ENCODE measurements around the gene SRXN1.

SRXN1 gene

GRCh38 chr20:689947-690346 is 36.9 kb upstream of the SRXN1 start:
- H3K27me3 ChIP-seq (replicated peaks; ENCODE audit: control insufficient read depth, insufficient read depth, low read length, poor library complexity, severe bottlenecking), result no peaks in the 10 kb centered on the region
- H3K4me3 ChIP-seq (ENCODE audit: insufficient read depth, low read depth, low read length, poor library complexity, severe bottlenecking), result no peak overlapping the region
- H3K4me1 ChIP-seq (ENCODE audit: control insufficient read depth, insufficient read depth, low read length, poor library complexity, severe bottlenecking), result no peaks in the 10 kb centered on the region
- H3K9me3 ChIP-seq (ENCODE audit: control insufficient read depth, low read length), result no peaks in the 10 kb centered on the region
- DNase-seq, result no peak
- no peaks in the 10 kb centered on the region for H3K36me3 ChIP-seq (ENCODE audit: control insufficient read depth, insufficient read depth, low read length)
- H3K27ac ChIP-seq (ENCODE audit: insufficient read depth, low read length, poor library complexity, severe bottlenecking), result no peak overlapping the region

- no peaks in the 10 kb centered on the region for H3K27me3 ChIP-seq (replicated peaks; ENCODE audit: control insufficient read depth, insufficient read depth, low read length, poor library complexity, severe bottlenecking)
- H3K4me1 ChIP-seq (ENCODE audit: control insufficient read depth, insufficient read depth, low read length, poor library complexity, severe bottlenecking), result no peaks in the 10 kb centered on the region
- no peaks in the 10 kb centered on the region for H3K9me3 ChIP-seq (ENCODE audit: control insufficient read depth, low read length)
- H3K36me3 ChIP-seq (ENCODE audit: control insufficient read depth, insufficient read depth, low read length), result no peaks in the 10 kb centered on the region
- DNase-seq, result no peak
- H3K4me3 ChIP-seq (ENCODE audit: insufficient read depth, low read depth, low read length, poor library complexity, severe bottlenecking), result no peak overlapping the region
- no peak overlapping the region for H3K27ac ChIP-seq (ENCODE audit: insufficient read depth, low read length, poor library complexity, severe bottlenecking)
These were observed 36.3 kb upstream of the SRXN1 start for GRCh38 chr20:689348-689747.

GRCh38 chr20:688809-689212 is 35.8 kb upstream of the SRXN1 start:
- DNase-seq, result no peak
- H3K4me3 ChIP-seq (ENCODE audit: insufficient read depth, low read depth, low read length, poor library complexity, severe bottlenecking), result no peak overlapping the region
- H3K27me3 ChIP-seq (replicated peaks; ENCODE audit: control insufficient read depth, insufficient read depth, low read length, poor library complexity, severe bottlenecking), result no peaks in the 10 kb centered on the region
- H3K4me1 ChIP-seq (ENCODE audit: control insufficient read depth, insufficient read depth, low read length, poor library complexity, severe bottlenecking), result no peaks in the 10 kb centered on the region
- no peak overlapping the region for H3K27ac ChIP-seq (ENCODE audit: insufficient read depth, low read length, poor library complexity, severe bottlenecking)
- no peaks in the 10 kb centered on the region for H3K36me3 ChIP-seq (ENCODE audit: control insufficient read depth, insufficient read depth, low read length)
- H3K9me3 ChIP-seq (ENCODE audit: control insufficient read depth, low read length), result no peaks in the 10 kb centered on the region

- Histone ChIP-seq H3K27ac (ENCODE audit: insufficient read depth, low read length, poor library complexity, severe bottlenecking) (no peak overlapping the region), H3K4me3 (ENCODE audit: insufficient read depth, low read depth, low read length, poor library complexity, severe bottlenecking) (no peak overlapping the region), H3K9me3 (ENCODE audit: control insufficient read depth, low read length) (no peaks in the 10 kb centered on the region), H3K36me3 (ENCODE audit: control insufficient read depth, insufficient read depth, low read length) (no peaks in the 10 kb centered on the region), H3K27me3 (replicated peaks; ENCODE audit: control insufficient read depth, insufficient read depth, low read length, poor library complexity, severe bottlenecking) (no peaks in the 10 kb centered on the region), H3K4me1 (ENCODE audit: control insufficient read depth, insufficient read depth, low read length, poor library complexity, severe bottlenecking) (no peaks in the 10 kb centered on the region)
- DNase-seq, result no peak
These were observed 34.6 kb upstream of the SRXN1 start for GRCh38 chr20:687468-688203.

- H3K27ac ChIP-seq (ENCODE audit: insufficient read depth, low read length, poor library complexity, severe bottlenecking), result no peak overlapping the region
- H3K4me3 ChIP-seq (ENCODE audit: insufficient read depth, low read depth, low read length, poor library complexity, severe bottlenecking), result no peak overlapping the region
- H3K9me3 ChIP-seq (ENCODE audit: control insufficient read depth, low read length), result no peaks in the 10 kb centered on the region
- no peaks in the 10 kb centered on the region for H3K4me1 ChIP-seq (ENCODE audit: control insufficient read depth, insufficient read depth, low read length, poor library complexity, severe bottlenecking)
- no peaks in the 10 kb centered on the region for H3K27me3 ChIP-seq (replicated peaks; ENCODE audit: control insufficient read depth, insufficient read depth, low read length, poor library complexity, severe bottlenecking)
- H3K36me3 ChIP-seq (ENCODE audit: control insufficient read depth, insufficient read depth, low read length), result no peaks in the 10 kb centered on the region
- no peak for DNase-seq
These were observed 31.8 kb upstream of the SRXN1 start for GRCh38 chr20:684676-685319.

- no peak overlapping the region for H3K4me3 ChIP-seq (ENCODE audit: insufficient read depth, low read depth, low read length, poor library complexity, severe bottlenecking)
- H3K9me3 ChIP-seq (ENCODE audit: control insufficient read depth, low read length), result no peaks in the 10 kb centered on the region
- DNase-seq, result no peak
- no peaks in the 10 kb centered on the region for H3K4me1 ChIP-seq (ENCODE audit: control insufficient read depth, insufficient read depth, low read length, poor library complexity, severe bottlenecking)
- no peak overlapping the region for H3K27ac ChIP-seq (ENCODE audit: insufficient read depth, low read length, poor library complexity, severe bottlenecking)
- peaks cover 14% of the 10 kb centered on the region for H3K27me3 ChIP-seq (replicated peaks; ENCODE audit: control insufficient read depth, insufficient read depth, low read length, poor library complexity, severe bottlenecking)
- no peaks in the 10 kb centered on the region for H3K36me3 ChIP-seq (ENCODE audit: control insufficient read depth, insufficient read depth, low read length)
These were observed 29.1 kb upstream of the SRXN1 start for GRCh38 chr20:682123-682522.

GRCh38 chr20:680638-681187 is 27.7 kb upstream of the SRXN1 start:
- H3K36me3 ChIP-seq (ENCODE audit: control insufficient read depth, insufficient read depth, low read length), result no peaks in the 10 kb centered on the region
- H3K27me3 ChIP-seq (replicated peaks; ENCODE audit: control insufficient read depth, insufficient read depth, low read length, poor library complexity, severe bottlenecking), result peaks cover 28% of the 10 kb centered on the region
- no peaks in the 10 kb centered on the region for H3K4me1 ChIP-seq (ENCODE audit: control insufficient read depth, insufficient read depth, low read length, poor library complexity, severe bottlenecking)
- DNase-seq, result no peak
- no peak overlapping the region for H3K4me3 ChIP-seq (ENCODE audit: insufficient read depth, low read depth, low read length, poor library complexity, severe bottlenecking)
- no peaks in the 10 kb centered on the region for H3K9me3 ChIP-seq (ENCODE audit: control insufficient read depth, low read length)
- H3K27ac ChIP-seq (ENCODE audit: insufficient read depth, low read length, poor library complexity, severe bottlenecking), result no peak overlapping the region

- H3K4me1 ChIP-seq (ENCODE audit: control insufficient read depth, insufficient read depth, low read length, poor library complexity, severe bottlenecking), result no peaks in the 10 kb centered on the region
- peaks cover 41% of the 10 kb centered on the region for H3K27me3 ChIP-seq (replicated peaks; ENCODE audit: control insufficient read depth, insufficient read depth, low read length, poor library complexity, severe bottlenecking)
- H3K36me3 ChIP-seq (ENCODE audit: control insufficient read depth, insufficient read depth, low read length), result no peaks in the 10 kb centered on the region
- H3K4me3 ChIP-seq (ENCODE audit: insufficient read depth, low read depth, low read length, poor library complexity, severe bottlenecking), result no peak overlapping the region
- no peak for DNase-seq
- H3K27ac ChIP-seq (ENCODE audit: insufficient read depth, low read length, poor library complexity, severe bottlenecking), result no peak overlapping the region
- no peaks in the 10 kb centered on the region for H3K9me3 ChIP-seq (ENCODE audit: control insufficient read depth, low read length)
These were observed 25.0 kb upstream of the SRXN1 start for GRCh38 chr20:677957-678356.

GRCh38 chr20:676967-677366 is 24.0 kb upstream of the SRXN1 start:
- H3K27ac ChIP-seq (ENCODE audit: insufficient read depth, low read length, poor library complexity, severe bottlenecking), result no peak overlapping the region
- H3K27me3 ChIP-seq (replicated peaks; ENCODE audit: control insufficient read depth, insufficient read depth, low read length, poor library complexity, severe bottlenecking), result peaks cover 48% of the 10 kb centered on the region
- no peak overlapping the region for H3K4me3 ChIP-seq (ENCODE audit: insufficient read depth, low read depth, low read length, poor library complexity, severe bottlenecking)
- DNase-seq, result no peak
- H3K4me1 ChIP-seq (ENCODE audit: control insufficient read depth, insufficient read depth, low read length, poor library complexity, severe bottlenecking), result no peaks in the 10 kb centered on the region
- H3K9me3 ChIP-seq (ENCODE audit: control insufficient read depth, low read length), result no peaks in the 10 kb centered on the region
- H3K36me3 ChIP-seq (ENCODE audit: control insufficient read depth, insufficient read depth, low read length), result no peaks in the 10 kb centered on the region

- H3K4me1 ChIP-seq (ENCODE audit: control insufficient read depth, insufficient read depth, low read length, poor library complexity, severe bottlenecking), result no peaks in the 10 kb centered on the region
- no peak for DNase-seq
- H3K9me3 ChIP-seq (ENCODE audit: control insufficient read depth, low read length), result no peaks in the 10 kb centered on the region
- H3K27me3 ChIP-seq (replicated peaks; ENCODE audit: control insufficient read depth, insufficient read depth, low read length, poor library complexity, severe bottlenecking), result peaks cover 52% of the 10 kb centered on the region
- H3K4me3 ChIP-seq (ENCODE audit: insufficient read depth, low read depth, low read length, poor library complexity, severe bottlenecking), result no peak overlapping the region
- no peak overlapping the region for H3K27ac ChIP-seq (ENCODE audit: insufficient read depth, low read length, poor library complexity, severe bottlenecking)
- no peaks in the 10 kb centered on the region for H3K36me3 ChIP-seq (ENCODE audit: control insufficient read depth, insufficient read depth, low read length)
These were observed 23.4 kb upstream of the SRXN1 start for GRCh38 chr20:676315-676937.
